IMR-90 (cell line): Measurements from ENCODE around the gene PSMG3. TPM values are rescaled to one million over a fixed set of nuclear protein-coding genes. Genes with fewer than 3 reads are reported as not detected.

ENCODE experiments used
- ATAC-seq: fragments of 200-7000 bp; cut with Tn5 transposase; 2 replicates; pipeline ENCODE4 v1.9.1; 2020; ENCODE audit warnings: low read depth, mild to moderate bottlenecking, moderate library complexity
- BruUV-seq: library from RNA; stranded (reverse); fragments of 400-500 nt; replicated peaks from 2 replicates; lab custom pipeline; 2021; lab: Mats Ljungman, UMichigan
- CTCF ChIA-PET: fragments of 300-600 bp; formaldehyde crosslinking; extraction: SDS; loops from one replicate; lab custom pipeline; 2021; ENCODE audit warnings: antibody characterized with exemption; lab: Yijun Ruan, JAX
- POLR2A ChIA-PET: fragments of 300-600 bp; sonication (Branson Sonifier 250); formaldehyde crosslinking; loops from one replicate; lab custom pipeline; 2022; ENCODE audit warnings: antibody characterized with exemption; ENCODE audit not compliant: unreplicated experiment; lab: Charles Lee
- DNase-seq: peaks from one replicate; pipeline ENCODE4 v3.0.0; 2013
- H2AFZ ChIP-seq: replicated peaks from 2 replicates; pipeline ENCODE3; 2013; ENCODE audit warnings: low read length, mild to moderate bottlenecking; ENCODE audit not compliant: poor library complexity
- H2AK5ac ChIP-seq: 2 replicates; pipeline ENCODE4 v1.6.1; 2013; ENCODE audit warnings: low read depth, low read length, inconsistent platforms
- H2AK9ac ChIP-seq: replicated peaks from 2 replicates; pipeline ENCODE3; 2013; ENCODE audit warnings: mild to moderate bottlenecking, low read depth, low read length, moderate library complexity; ENCODE audit not compliant: poor library complexity
- H2BK120ac ChIP-seq: 2 replicates; pipeline ENCODE4 v1.6.1; 2013; ENCODE audit warnings: low read depth, low read length, inconsistent platforms
- H2BK15ac ChIP-seq: 3 replicates; pipeline ENCODE4 v1.6.1; 2013; ENCODE audit warnings: low read depth, low read length, inconsistent platforms
- H2BK20ac ChIP-seq: 2 replicates; pipeline ENCODE4 v1.6.1; 2013; ENCODE audit warnings: low read depth, mild to moderate bottlenecking, inconsistent platforms, low read length, moderate library complexity
- H2BK5ac ChIP-seq: 2 replicates; pipeline ENCODE4 v1.6.1; 2013; ENCODE audit warnings: mild to moderate bottlenecking, low read depth, low read length, inconsistent platforms; ENCODE audit not compliant: poor library complexity, severe bottlenecking
- H3K14ac ChIP-seq: replicated peaks from 2 replicates; pipeline ENCODE4 v1.6.1; 2013; ENCODE audit warnings: low read depth, low read length, inconsistent platforms
- H3K18ac ChIP-seq: 2 replicates; pipeline ENCODE4 v1.6.1; 2013; ENCODE audit warnings: low read depth, low read length, control low read depth
- H3K23ac ChIP-seq: 2 replicates; pipeline ENCODE4 v1.6.1; 2013; ENCODE audit warnings: low read depth, low read length, inconsistent platforms
- H3K27ac ChIP-seq: 2 replicates; pipeline ENCODE4 v1.5.1; 2013; ENCODE audit warnings: mild to moderate bottlenecking, control low read depth, low read length; ENCODE audit not compliant: insufficient read depth
- H3K27me3 ChIP-seq: 2 replicates; pipeline ENCODE4 v1.6.1; 2013; ENCODE audit warnings: low read length; ENCODE audit not compliant: control insufficient read depth, insufficient read depth
- H3K36me3 ChIP-seq: 2 replicates; pipeline ENCODE4 v1.6.1; 2013; ENCODE audit warnings: low read length, mixed read lengths; ENCODE audit not compliant: control insufficient read depth, insufficient read depth
- H3K4ac ChIP-seq: 2 replicates; pipeline ENCODE4 v1.6.1; 2013; ENCODE audit warnings: low read depth, low read length, inconsistent platforms
- H3K4me1 ChIP-seq: 2 replicates; pipeline ENCODE4 v1.6.1; 2013; ENCODE audit warnings: low read length, mixed read lengths; ENCODE audit not compliant: control insufficient read depth, insufficient read depth
- H3K4me2 ChIP-seq: 2 replicates; pipeline ENCODE4 v1.6.1; 2013; ENCODE audit warnings: low read depth, mild to moderate bottlenecking, control low read depth, low read length, moderate library complexity
- H3K4me3 ChIP-seq: 2 replicates; pipeline ENCODE4 v1.5.1; 2013; ENCODE audit warnings: low read depth, mild to moderate bottlenecking, control low read depth, low read length, moderate library complexity; ENCODE audit not compliant: insufficient read depth
- H3K56ac ChIP-seq: 2 replicates; pipeline ENCODE4 v1.6.1; 2013; ENCODE audit warnings: low read length, inconsistent platforms; ENCODE audit not compliant: insufficient read depth; ENCODE audit errors: extremely low read depth
- H3K79me1 ChIP-seq, 2 experiments: 2 replicates each; pipeline ENCODE4 v1.6.1; 2013; ENCODE audit warnings: low read length in 2 of 2, inconsistent platforms in 1 of 2, low read depth in 1 of 2
- H3K9ac ChIP-seq: 2 replicates; pipeline ENCODE4 v1.6.1; 2013; ENCODE audit warnings: low read depth, low read length, control low read depth
- H3K9me1 ChIP-seq: 2 replicates; pipeline ENCODE4 v1.6.1; 2013; ENCODE audit warnings: low read length, inconsistent platforms; ENCODE audit not compliant: insufficient read depth
- H3K9me3 ChIP-seq: 2 replicates; pipeline ENCODE4 v1.6.1; 2013; ENCODE audit warnings: low read length; ENCODE audit not compliant: control insufficient read depth, insufficient read depth
- H4K20me1 ChIP-seq: 2 replicates; pipeline ENCODE4 v1.6.1; 2013; ENCODE audit warnings: low read length, inconsistent platforms; ENCODE audit not compliant: insufficient read depth
- H4K5ac ChIP-seq: 2 replicates; pipeline ENCODE4 v1.6.1; 2013; ENCODE audit warnings: mild to moderate bottlenecking, low read depth, low read length, control low read depth
- H4K8ac ChIP-seq, 2 experiments: 2 replicates each; pipeline ENCODE4 v1.6.1; 2013; ENCODE audit warnings: low read depth in 2 of 2, low read length in 2 of 2, control low read depth in 1 of 2, inconsistent platforms in 1 of 2
- H4K91ac ChIP-seq: 2 replicates; pipeline ENCODE4 v1.6.1; 2013; ENCODE audit warnings: low read depth, low read length, inconsistent platforms; ENCODE audit not compliant: insufficient read depth
- CEBPB ChIP-seq: IDR thresholded peaks from 2 replicates; pipeline ENCODE4 v1.6.1; 2012; ENCODE audit warnings: low read depth, low read length, improper control_type of control experiment
- CHD1 ChIP-seq: IDR thresholded peaks from 2 replicates; pipeline ENCODE4 v1.6.1; 2012; ENCODE audit warnings: low read depth, low read length, improper control_type of control experiment
- ELK1 ChIP-seq: fragments of 150-350 bp; IDR thresholded peaks from 2 replicates; pipeline ENCODE4 v1.6.1; 2016; ENCODE audit warnings: low read depth, mild to moderate bottlenecking, low read length, moderate library complexity, borderline replicate concordance
- FOS ChIP-seq: fragments of 150-350 bp; IDR thresholded peaks from 2 replicates; pipeline ENCODE4 v1.6.1; 2016; ENCODE audit warnings: low read depth, low read length
- MAFK ChIP-seq: IDR thresholded peaks from 2 replicates; pipeline ENCODE4 v1.6.1; 2012; ENCODE audit warnings: low read depth, low read length, improper control_type of control experiment
- MAZ ChIP-seq: IDR thresholded peaks from 2 replicates; pipeline ENCODE4 v1.6.1; 2012; ENCODE audit warnings: low read depth, mild to moderate bottlenecking, low read length, improper control_type of control experiment, moderate library complexity, borderline replicate concordance
- POLR2A ChIP-seq: IDR thresholded peaks from 2 replicates; pipeline ENCODE4 v1.6.1; 2012; ENCODE audit warnings: mild to moderate bottlenecking, low read depth, low read length
- RAD21 ChIP-seq: IDR thresholded peaks from 2 replicates; pipeline ENCODE4 v1.6.1; 2012; ENCODE audit warnings: low read length, improper control_type of control experiment
- RCOR1 ChIP-seq: IDR thresholded peaks from 2 replicates; pipeline ENCODE4 v1.6.1; 2012; ENCODE audit warnings: mild to moderate bottlenecking, low read length, improper control_type of control experiment; ENCODE audit not compliant: insufficient replicate concordance
- RFX5 ChIP-seq: IDR thresholded peaks from 2 replicates; pipeline ENCODE4 v1.8.0; 2012; ENCODE audit warnings: low read depth, mild to moderate bottlenecking, low read length, moderate library complexity
- USF2 ChIP-seq: fragments of 150-350 bp; IDR thresholded peaks from 2 replicates; pipeline ENCODE4 v1.6.1; 2017; ENCODE audit warnings: mild to moderate bottlenecking, antibody characterized with exemption, low read length, low read depth
- WGBS, 2 experiments: methylation state at CpG; one replicate each; pipeline versions ENCODE4 v1.1.5 to v1.1.7; 2013; ENCODE audit warnings: missing lambda C conversion rate in 2 of 2; ENCODE audit not compliant: insufficient read length in 1 of 2; ENCODE audit errors: extremely low coverage in 2 of 2; 5-methylcytosine and 5-hydroxymethylcytosine counted together
- dilution Hi-C: fragments of 300-500 bp; cut with HindIII; formaldehyde crosslinking; loops from one replicate; pipeline ENCODE4 v1.14.3; 2018; ENCODE audit warnings: low sequenced_read_pairs; ENCODE audit not compliant: unreplicated experiment
- in situ Hi-C: fragments of 300-500 bp; cut with MboI; formaldehyde crosslinking; loops from 3 replicates; pipeline ENCODE4 v1.14.3; 2019; ENCODE audit warnings: low sequenced_read_pairs, inconsistent platforms, mixed read lengths
- intact Hi-C: fragments of 100-400 bp; cut with micrococcal nuclease; formaldehyde crosslinking; loops from 2 replicates; pipeline ENCODE4 v1.10.0; 2022
- polyA plus RNA-seq, 3 experiments: library from polyadenylated mRNA; depleted of rRNA; stranded (reverse); fragments of >200 nt; gene quantifications; 2 replicates each; pipeline ENCODE4 v1.2.3, GENCODE V29; 2012; ENCODE audit warnings: low replicate concordance in 1 of 3
- total RNA-seq: library from RNA; depleted of rRNA; stranded (reverse); fragments of >200 nt; gene quantifications from 2 replicates; pipeline ENCODE4 v1.2.3, GENCODE V29; 2012

PSMG3 gene
- total and polyA plus RNA-seq, 2 of the 4 experiments (the other 2 are of a cell fraction) = 37.3 to 54.1 TPM

- intact Hi-C loops = no loop called here
- Histone ChIP-seq H3K4me2 (no peak overlapping the region), H3K27ac (no peak overlapping the region), H3K4me3 (no peak overlapping the region), H2AK5ac (no peak overlapping the region), H3K23ac (no peak overlapping the region), H4K91ac (no peak overlapping the region), H3K56ac (no peak overlapping the region), H4K5ac (no peak overlapping the region), H2AK9ac (no peak overlapping the region), H3K79me1 (no peaks in the 10 kb centered on the region), H3K4ac (no peak overlapping the region), H4K20me1 (no peaks in the 10 kb centered on the region), H3K9ac (no peak overlapping the region), H2BK5ac (no peak overlapping the region), H2AFZ (no peak overlapping the region), H4K8ac (no peak overlapping the region), H3K9me1 (no peaks in the 10 kb centered on the region), H3K4me1 (no peaks in the 10 kb centered on the region), H3K18ac (no peak overlapping the region), H2BK20ac (no peak overlapping the region), H2BK15ac (no peak overlapping the region), H2BK120ac (no peak overlapping the region), H3K36me3 (no peaks in the 10 kb centered on the region), H3K14ac (no peak overlapping the region), H3K9me3 (peaks cover 3% of the 10 kb centered on the region), H3K27me3 (peaks cover 62% of the 10 kb centered on the region)
- dilution Hi-C loops = no loop called here
- 55 to 80% methylated on average over 1 to 4 of the region's 4 CpGs for WGBS, 2 experiments
- TF ChIP-seq POLR2A (no peak), USF2 (no peak), RFX5 (no peak), ELK1 (no peak), CEBPB (no peak), MAZ (no peak), MAFK (no peak), RCOR1 (no peak), RAD21 (no peak), FOS (no peak), CHD1 (no peak)
- in situ Hi-C loops = no loop called here
- BruUV-seq = no TSS peak
- DNase-seq (no peak), ATAC-seq (no peak)
- ChIA-PET POLR2A (no interaction called here), CTCF (no interaction called here)
These were observed 24.1 kb upstream of the PSMG3 start for GRCh38 chr7:1593904-1594421.
